Hematopoietic multipotent progenitor cell treated with erythropoietin and hydrocortisone succinate and interleukin-3 and kit ligand, for 4 days (in vitro differentiated cells): ENCODE results near the gene ZNF835.

Experiments
- DNase-seq: peaks from one replicate; pipeline ENCODE4 v3.0.0-alpha.2; 2015

The ZNF835 gene

DNA sequence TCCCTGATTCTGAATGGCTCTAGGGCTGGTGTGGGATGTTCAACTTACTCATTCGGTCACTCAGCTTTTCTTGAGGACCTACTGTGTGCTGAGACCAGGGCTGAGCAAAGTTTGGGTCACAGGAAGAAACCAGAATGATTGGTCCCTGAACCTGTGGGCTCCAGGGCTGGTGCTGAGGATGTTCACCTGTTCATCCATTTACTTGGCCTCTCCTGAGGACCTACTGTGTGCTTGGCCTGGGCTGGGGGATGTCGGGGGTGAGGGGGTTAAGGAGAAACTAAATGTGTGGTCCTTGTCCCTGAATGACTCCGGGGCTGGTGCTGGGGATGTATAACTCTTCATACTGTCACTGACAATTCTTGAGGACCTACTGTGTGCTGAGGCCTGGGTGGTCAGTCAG is 10.3 kb downstream of the ZNF835 start:
- DNase-seq, result no peak

DNA sequence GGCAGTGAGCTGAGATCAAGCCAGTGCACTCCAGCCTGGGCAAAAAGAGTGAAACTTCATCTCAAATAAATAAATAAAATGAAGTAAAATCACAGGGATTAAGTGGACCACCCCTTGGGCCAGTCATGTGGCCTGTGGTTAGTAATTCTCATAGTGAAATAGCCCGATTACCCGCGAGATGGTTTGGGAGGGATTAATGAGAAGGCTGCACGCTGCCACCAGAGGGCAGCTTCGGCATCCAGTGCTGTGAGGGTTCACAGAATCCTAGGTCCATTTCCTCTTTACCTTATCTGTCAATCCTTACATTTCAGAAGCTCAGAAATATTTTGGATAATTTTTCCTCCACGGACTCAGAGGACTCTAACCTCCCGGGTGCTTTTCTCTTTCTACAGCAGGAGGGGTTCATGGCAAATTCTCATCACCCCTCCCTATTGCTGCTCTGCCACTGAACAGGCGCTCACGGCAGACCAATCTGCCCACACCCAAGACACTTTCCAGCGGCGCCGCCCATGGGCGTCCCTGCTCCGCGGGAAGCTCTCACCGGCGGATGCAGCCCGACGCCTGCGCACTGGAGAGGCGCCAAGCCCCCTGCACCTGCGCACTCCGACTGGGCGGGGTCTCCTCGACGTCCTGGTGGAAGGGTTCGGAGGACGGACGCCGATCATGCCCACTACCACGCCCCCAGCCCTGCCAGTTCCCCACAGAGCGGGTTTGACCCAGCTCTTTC is 11.0 kb downstream of the ZNF835 start:
- peak; percentile 62 for DNase-seq

DNA sequence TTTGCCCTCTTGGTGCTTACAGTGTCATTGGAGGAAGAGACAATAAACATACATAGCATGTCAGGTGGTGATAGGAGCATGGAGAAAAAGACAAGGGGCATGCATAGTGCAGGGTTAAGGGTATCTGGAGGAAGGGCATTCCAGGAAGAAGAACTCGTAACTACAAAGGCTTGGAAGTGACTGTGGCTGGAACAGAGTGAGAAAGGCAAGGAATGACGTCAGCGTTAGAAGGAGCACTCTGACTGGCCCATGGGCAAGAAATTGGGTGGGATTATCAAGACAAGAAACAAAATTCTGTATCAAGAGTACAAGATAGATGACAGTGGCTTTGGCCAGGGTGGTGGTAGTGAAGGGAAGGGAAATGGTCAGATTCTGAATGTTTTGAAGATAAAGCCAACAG is 17.4 kb downstream of the ZNF835 start:
- no peak for DNase-seq

- no peak for DNase-seq
These were observed 28.0 kb downstream of the ZNF835 start for GRCh38 chr19:56643460-56643955.

GRCh38 chr19:56642711-56643459 is 28.7 kb downstream of the ZNF835 start, which contains the start of gene SMIM17:
TSS of gene SMIM17 (plus strand) at chr19:56643159. CDS start at chr19:56645668, 2,509 bp downstream.
- no peak for DNase-seq

DNA sequence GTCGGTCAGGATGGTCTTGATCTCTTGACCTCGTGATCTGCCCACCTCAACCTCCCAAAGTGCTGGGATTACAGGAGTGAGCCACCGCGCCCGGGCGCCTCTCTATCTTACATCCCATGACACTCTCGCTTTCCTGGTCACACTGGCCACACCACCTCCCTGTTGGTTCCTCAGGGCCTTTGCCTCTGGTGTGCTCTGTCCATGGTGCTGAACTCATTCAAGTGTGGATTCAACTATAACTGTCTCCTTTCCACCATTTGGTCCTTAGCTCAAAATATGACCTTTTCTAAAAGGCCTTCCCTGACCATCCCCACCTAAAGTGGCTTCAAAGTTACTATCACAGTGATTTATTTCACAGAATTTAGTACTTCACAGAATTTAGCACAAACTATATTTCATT is 32.3 kb downstream of the ZNF835 start:
- DNase-seq, result peak; percentile 69

- DNase-seq, result peak; percentile 95
These were observed 33.5 kb downstream of the ZNF835 start for GRCh38 chr19:56637976-56638555.

DNA sequence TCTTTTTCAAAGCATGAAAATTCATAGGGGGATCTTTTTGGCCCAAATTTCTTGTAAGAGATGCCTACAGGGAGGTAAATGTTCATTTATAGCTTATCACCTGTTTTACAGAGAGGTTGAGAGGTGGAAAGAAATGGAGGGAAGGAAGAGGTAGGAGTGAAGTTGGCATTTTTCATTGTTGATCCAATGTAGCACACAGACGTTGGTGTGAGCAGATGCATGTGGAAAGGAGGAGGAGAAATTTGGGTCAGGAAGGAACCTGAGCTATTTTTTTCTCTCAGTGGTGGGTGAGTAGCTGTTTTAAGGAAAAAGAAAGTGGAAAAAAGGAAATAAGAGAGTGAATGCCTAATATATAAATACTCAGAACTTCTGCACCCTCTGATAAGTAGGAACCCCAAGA is 38.5 kb downstream of the ZNF835 start:
- DNase-seq, result no peak

DNA sequence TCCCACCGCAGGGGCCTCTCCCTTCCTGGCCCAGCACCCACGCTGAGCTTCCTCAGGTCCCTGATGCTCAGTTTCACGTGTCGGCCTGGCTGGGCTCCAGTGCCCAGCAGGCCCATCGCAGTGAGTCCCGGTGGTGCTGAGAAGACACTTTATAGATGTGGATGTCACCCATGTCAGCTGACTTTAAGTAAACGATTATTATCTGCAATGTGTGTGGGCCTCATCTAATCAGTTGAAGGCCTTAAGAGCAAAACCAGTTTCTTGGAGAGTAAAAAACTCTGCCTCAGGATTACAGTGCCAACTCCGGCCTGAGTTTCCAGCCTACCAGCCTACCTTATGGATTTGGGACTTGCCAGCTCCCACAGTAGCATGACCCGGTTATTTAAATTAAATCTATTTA is 45.8 kb downstream of the ZNF835 start:
- DNase-seq, result no peak

DNA sequence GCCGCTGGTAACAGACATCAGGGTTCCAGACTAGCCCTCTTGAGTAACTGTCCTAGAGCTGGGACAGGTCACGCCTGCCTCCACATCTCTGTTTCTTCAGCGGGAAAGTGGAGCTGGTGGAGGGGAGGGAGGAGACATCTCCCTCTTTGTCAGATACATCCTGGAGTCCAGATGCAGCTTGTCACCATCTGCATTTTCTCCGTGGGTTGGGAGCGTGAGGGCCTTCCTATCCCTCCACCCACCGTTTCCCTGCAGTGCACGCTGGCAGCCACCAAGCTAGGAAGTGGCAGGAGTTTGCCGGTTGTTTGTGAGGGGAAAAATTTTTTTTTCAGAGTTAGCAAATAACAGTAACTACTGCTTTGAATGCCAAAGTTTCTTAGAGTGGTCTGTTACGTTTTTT is 48.6 kb downstream of the ZNF835 start:
- no peak for DNase-seq

DNA sequence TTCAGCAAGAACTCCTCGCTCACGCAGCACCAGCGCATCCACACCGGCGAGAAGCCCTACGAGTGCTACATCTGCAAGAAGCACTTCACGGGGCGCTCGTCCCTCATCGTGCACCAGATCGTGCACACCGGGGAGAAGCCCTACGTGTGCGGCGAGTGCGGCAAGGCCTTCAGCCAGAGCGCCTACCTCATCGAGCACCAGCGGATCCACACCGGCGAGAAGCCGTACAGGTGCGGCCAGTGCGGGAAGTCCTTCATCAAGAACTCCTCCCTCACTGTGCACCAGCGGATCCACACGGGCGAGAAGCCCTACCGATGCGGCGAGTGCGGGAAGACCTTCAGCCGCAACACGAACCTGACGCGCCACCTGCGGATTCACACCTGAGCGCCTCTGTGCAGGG is 49.2 kb downstream of the ZNF835 start:
- no peak for DNase-seq

DNA sequence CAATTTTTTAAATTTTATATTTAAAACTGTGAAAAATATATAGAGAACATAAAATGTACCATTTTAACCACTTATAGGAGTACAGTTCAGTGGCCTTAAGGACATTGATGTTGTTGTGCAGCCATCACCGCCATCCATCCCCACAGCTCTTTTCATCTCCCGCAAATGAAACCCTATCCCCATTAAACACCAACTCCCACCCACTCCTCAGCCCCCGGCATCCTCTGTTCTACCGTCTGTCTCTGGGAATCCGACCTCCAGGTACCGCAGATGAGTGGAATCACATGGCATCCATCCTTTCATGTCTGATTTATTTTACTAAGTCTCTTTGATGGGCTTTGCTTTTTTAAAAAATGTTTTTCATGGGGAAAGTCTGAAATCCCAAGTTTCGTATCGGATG is 52.4 kb downstream of the ZNF835 start:
- no peak for DNase-seq

DNA sequence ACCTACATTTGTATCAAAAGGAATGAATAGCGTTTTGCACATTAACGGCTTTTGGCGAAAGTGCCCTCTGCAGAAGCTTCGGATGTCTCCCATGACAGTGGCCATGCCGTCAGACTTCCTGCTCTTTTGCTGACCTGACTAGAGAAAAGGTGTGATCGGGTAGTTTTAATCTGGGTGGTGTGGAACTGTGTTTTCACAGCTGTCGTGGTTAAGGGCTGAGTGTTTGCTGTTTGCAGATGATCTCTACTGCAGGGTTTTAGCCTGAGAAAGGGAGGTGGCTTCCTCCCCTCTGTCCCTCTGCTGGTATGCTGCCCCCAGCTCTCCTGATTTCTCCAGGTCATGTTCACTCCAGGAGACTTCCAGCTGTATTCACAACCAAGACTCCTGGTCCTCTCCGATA is 54.0 kb downstream of the ZNF835 start:
- DNase-seq, result no peak

GRCh38 chr19:56613639-56614038 is 57.9 kb downstream of the ZNF835 start:
- DNase-seq, result no peak

DNA sequence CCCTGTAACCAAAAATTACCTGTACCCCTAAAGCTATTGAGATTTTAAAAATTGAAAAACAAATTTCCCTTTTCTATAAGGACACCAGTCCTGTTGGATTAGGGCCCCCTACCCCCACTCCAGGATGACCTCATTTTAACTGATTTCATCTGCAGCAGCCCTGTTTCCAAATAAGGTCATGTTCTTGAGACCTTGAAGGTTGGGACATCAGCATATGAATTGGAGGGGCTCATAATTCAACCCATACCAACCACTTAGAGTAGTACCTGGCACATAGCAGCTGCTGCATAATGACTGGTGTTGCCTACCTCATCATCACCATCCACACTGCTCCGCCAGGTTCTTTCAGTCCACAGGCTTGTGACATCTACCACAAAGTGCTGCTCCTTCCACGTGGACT is 58.8 kb downstream of the ZNF835 start:
- DNase-seq, result no peak
